Erythroblast (primary cell): Measurements from ENCODE around the gene VAV2.

Experiments
- GATA1 ChIP-seq: IDR thresholded peaks from 2 replicates; pipeline ENCODE4 v1.6.1; 2011; ENCODE audit warnings: low read depth, mild to moderate bottlenecking, control low read depth, low read length, moderate library complexity
- POLR2A ChIP-seq: IDR thresholded peaks from 2 replicates; pipeline ENCODE4 v1.6.1; 2011; ENCODE audit warnings: mild to moderate bottlenecking, low read length

DNA sequence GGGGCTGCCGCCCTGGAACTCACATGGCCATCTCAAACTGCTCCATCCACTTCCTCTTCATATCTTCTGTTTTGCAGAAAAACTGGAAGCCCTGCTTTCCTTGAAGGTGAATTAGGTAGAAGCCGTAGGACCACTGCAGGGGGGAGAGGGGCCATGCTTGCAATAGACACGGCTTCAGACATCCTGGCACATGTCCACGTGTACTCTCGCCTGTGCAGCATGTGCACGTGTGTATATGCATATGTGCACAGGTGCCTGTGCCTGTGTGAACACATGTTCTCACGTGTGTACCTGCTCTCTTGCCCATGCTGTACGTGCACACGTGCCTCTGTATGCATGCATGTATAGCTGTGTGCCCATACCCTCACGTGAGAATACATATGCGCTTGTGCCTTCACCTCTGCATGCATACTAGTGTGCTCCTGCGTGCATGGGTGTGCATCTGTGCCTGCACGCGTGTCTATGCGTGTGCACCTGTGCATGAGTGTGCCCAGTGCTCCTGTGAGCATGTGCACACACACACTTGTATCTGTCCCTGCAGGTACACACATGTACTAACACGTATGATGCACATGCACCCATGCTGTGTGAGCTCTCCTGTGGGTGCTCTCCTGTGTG, 206.3 kb downstream of the VAV2 start:
- TF ChIP-seq POLR2A (no peak), GATA1 (no peak)
